HG03521 (cell line): ENCODE measurements around the gene MX2.

Experiments
- ATAC-seq: cut with Tn5 transposase; IDR thresholded peaks from one replicate; pipeline ENCODE4 v1.9.1; 2021; ENCODE audit warnings: mild to moderate bottlenecking, moderate library complexity; ENCODE audit not compliant: unreplicated experiment

MX2 gene

GRCh38 chr21:41363370-41364270 lies 1.8 kb downstream of the MX2 start:
- no peak for ATAC-seq

GRCh38 chr21:41364308-41364707 lies 2.5 kb downstream of the MX2 start:
- ATAC-seq = no peak

- no peak for ATAC-seq
These were observed 3.7 kb downstream of the MX2 start for GRCh38 chr21:41365377-41366107.

- no peak for ATAC-seq
These were observed 4.8 kb downstream of the MX2 start for GRCh38 chr21:41366522-41367151.

- ATAC-seq = no peak
These were observed 5.6 kb downstream of the MX2 start for GRCh38 chr21:41367301-41367944.

GRCh38 chr21:41367945-41368734 lies 6.3 kb downstream of the MX2 start:
- ATAC-seq = peak; percentile 57

- ATAC-seq = no peak
These were observed 6.9 kb downstream of the MX2 start for GRCh38 chr21:41368735-41369104.

GRCh38 chr21:41369105-41369919 lies 7.5 kb downstream of the MX2 start:
- ATAC-seq = peak; percentile 32

GRCh38 chr21:41369920-41370839 lies 8.4 kb downstream of the MX2 start:
- no peak for ATAC-seq

GRCh38 chr21:41370840-41371684 lies 9.2 kb downstream of the MX2 start:
- ATAC-seq = no peak

- ATAC-seq = no peak
These were observed 9.8 kb downstream of the MX2 start for GRCh38 chr21:41371685-41372030.

- ATAC-seq = no peak
These were observed 11.4 kb downstream of the MX2 start for GRCh38 chr21:41373253-41373652.

GRCh38 chr21:41373763-41374162 lies 11.9 kb downstream of the MX2 start:
- no peak for ATAC-seq

- ATAC-seq = no peak
These were observed 12.4 kb downstream of the MX2 start for GRCh38 chr21:41374177-41374712.

- no peak for ATAC-seq
These were observed 13.2 kb downstream of the MX2 start for GRCh38 chr21:41374867-41375533.

GRCh38 chr21:41375875-41376274 lies 14.0 kb downstream of the MX2 start:
- no peak for ATAC-seq

- ATAC-seq = no peak
These were observed 15.9 kb downstream of the MX2 start for GRCh38 chr21:41377715-41378114.
